ENCODE results near the gene STYXL2. TPM values are rescaled to one million over a fixed set of nuclear protein-coding genes. Genes with fewer than 3 reads are reported as not detected.

STYXL2 gene
- total and polyA plus RNA-seq, 8 donors: 0.02 to 0.37 (median 0.12) TPM; not detected in 5

DNA sequence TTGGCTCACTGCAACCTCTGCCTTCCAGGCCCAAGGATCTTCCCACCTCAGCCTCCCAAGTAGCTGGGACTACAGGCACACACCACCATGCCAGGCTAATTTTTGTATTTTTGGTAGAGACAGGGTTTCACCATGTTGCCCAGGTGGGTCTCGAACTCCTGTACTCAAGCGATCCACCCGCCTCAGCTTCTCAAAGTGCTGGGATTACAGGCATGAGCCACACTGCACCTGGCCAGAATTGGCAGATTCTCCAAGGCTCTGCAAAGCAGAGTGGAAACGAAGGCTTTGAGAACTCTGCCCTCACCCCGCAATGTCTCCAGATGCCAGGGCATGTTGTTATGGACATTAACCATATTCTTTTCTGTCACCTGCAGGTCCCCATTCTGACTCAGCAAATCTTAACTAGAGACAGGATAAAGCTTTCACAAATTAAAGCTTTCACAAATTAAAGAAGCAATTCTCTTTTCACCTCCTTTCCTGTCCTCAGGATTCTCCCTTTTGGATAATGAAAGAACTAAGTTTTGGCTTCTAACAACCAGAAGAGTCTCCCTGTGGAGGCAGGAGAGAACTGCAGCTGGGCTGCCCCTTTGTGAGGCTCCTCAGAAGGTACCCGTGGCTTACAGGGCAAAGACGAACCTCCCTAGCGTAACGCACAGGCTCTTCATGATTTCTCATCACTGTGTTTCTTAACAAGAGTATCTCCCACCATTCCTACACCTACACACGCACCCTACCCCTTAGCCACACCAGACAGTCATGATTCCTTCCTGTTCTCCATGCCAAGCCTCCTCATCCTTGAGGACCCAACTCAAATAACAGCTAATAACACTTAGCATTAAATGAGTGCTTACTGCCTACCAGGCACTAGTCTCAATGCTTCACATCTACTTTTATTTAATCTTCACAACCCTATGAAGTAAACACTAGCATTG, 33.5 kb upstream of the STYXL2 start:
- 54 to 65% methylated on average over 10 of the region's 10 CpGs for WGBS, 2 donors
- no peak for ATAC-seq
- intact Hi-C loops (cut with DNase I): loop anchor here (5.0 to 10.0 kb wide), 3 partner anchors 153 to 474 kb away; no protein-coding TSS in a partner anchor
- H3K36me3 ChIP-seq: no peaks in the 10 kb centered on the region
- TF ChIP-seq, protein P1, sequence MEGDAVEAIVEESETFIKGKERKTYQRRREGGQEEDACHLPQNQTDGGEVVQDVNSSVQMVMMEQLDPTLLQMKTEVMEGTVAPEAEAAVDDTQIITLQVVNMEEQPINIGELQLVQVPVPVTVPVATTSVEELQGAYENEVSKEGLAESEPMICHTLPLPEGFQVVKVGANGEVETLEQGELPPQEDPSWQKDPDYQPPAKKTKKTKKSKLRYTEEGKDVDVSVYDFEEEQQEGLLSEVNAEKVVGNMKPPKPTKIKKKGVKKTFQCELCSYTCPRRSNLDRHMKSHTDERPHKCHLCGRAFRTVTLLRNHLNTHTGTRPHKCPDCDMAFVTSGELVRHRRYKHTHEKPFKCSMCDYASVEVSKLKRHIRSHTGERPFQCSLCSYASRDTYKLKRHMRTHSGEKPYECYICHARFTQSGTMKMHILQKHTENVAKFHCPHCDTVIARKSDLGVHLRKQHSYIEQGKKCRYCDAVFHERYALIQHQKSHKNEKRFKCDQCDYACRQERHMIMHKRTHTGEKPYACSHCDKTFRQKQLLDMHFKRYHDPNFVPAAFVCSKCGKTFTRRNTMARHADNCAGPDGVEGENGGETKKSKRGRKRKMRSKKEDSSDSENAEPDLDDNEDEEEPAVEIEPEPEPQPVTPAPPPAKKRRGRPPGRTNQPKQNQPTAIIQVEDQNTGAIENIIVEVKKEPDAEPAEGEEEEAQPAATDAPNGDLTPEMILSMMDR (IDR thresholded peaks at IDR 0.05): no peak
- no peaks in the 10 kb centered on the region for H3K27me3 ChIP-seq
- no peak overlapping the region for H3K27ac ChIP-seq
- no peaks in the 10 kb centered on the region for H3K9me3 ChIP-seq
- DNase-seq: no peak
- no peak overlapping the region for H3K4me3 ChIP-seq
- no peaks in the 10 kb centered on the region for H3K4me1 ChIP-seq
- no peak for FAIRE-seq

DNA sequence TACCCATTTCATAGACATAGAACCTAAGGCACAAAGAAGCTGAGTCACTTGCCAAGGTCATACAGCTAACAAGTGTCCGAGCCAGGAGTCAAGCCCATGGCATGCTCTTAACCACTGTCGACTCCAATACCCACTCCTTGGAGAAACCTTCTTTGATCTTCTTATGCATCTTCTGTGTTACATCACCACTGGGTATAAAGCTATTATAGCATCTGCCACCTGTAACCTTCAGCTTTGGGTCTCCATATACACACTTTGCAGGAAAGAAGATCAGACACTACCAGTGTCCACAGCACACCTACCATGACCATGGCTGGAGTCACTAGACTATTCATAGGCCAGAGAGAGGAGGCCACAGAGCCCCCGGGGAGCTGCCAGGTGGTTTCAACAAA, 32.8 kb upstream of the STYXL2 start:
- TF ChIP-seq, protein P1 (IDR thresholded peaks at IDR 0.05): no peak
- Histone ChIP-seq H3K36me3 (no peaks in the 10 kb centered on the region), H3K27ac (no peak overlapping the region), H3K4me1 (no peaks in the 10 kb centered on the region), H3K9me3 (no peaks in the 10 kb centered on the region), H3K27me3 (no peaks in the 10 kb centered on the region), H3K4me3 (no peak overlapping the region)
- 48 to 64% methylated on average over 3 of the region's 3 CpGs for WGBS, 2 donors
- FAIRE-seq (no peak), ATAC-seq (no peak), DNase-seq (no peak)
- intact Hi-C loops (cut with DNase I): loop anchor here (5.0 to 10.0 kb wide), 3 partner anchors 154 to 474 kb away; no protein-coding TSS in a partner anchor

- FAIRE-seq: no peak
Observed at GRCh38 chr1:167064621-167065020, 29.3 kb upstream of the STYXL2 start.

DNA sequence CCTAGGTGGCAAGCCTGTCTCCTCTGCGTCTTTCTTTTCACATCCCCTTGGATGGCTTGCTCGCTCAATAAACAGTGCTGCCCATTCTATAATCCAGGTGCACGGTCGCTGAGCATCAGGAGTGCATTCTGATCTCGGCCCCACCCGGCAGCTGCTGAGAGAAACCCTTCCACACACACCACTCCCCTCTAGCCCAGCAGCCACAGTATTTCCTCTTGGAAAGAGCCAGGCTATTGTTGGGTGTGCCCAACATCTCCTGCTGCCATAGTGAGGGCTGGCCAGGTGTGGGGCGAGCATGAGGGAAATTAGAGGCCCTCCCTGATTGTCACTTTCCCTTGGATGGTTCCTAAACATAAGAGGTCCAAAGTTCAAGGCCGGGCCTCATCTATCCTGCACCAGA, 28.4 kb upstream of the STYXL2 start:
- Histone ChIP-seq H3K4me1 (peaks cover 0 to 3% (median 0%) of the 10 kb centered on the region in 3 donors), H3K9me3 (no peaks in the 10 kb centered on the region), H3K27ac (no peak overlapping the region), H3K36me3 (no peaks in the 10 kb centered on the region), H3K4me3 (no peak overlapping the region), H3K27me3 (no peaks in the 10 kb centered on the region)
- intact Hi-C loops (cut with DNase I): loop anchor here (5.0 to 10.0 kb wide), 3 partner anchors 377 to 469 kb away; no protein-coding TSS in a partner anchor
- TF ChIP-seq, protein P1 (IDR thresholded peaks at IDR 0.05): no peak
- DNase-seq (no peak), FAIRE-seq (no peak), ATAC-seq (peak in 1 of 4 donors; percentile 7)
- WGBS, 2 donors: 66 to 67% methylated on average over 8 of the region's 8 CpGs

More at GRCh38 chr1:167064621-167065020, 29.3 kb upstream of the STYXL2 start:
- no peak overlapping the region for H3K27ac ChIP-seq
- H3K4me3 ChIP-seq: no peak overlapping the region
- H3K9me3 ChIP-seq: no peaks in the 10 kb centered on the region
- intact Hi-C loops (cut with DNase I): loop anchor here (5.0 to 10.0 kb wide), 4 partner anchors 157 to 470 kb away; no protein-coding TSS in a partner anchor
- TF ChIP-seq, protein P1 (IDR thresholded peaks at IDR 0.05): no peak
- ATAC-seq (no peak), DNase-seq (no peak)
- no peaks in the 10 kb centered on the region for H3K27me3 ChIP-seq
- H3K4me1 ChIP-seq: peaks cover 0 to 3% (median 0%) of the 10 kb centered on the region in 3 donors
- 62 to 69% methylated on average over 9 of the region's 9 CpGs for WGBS, 2 donors
- H3K36me3 ChIP-seq: no peaks in the 10 kb centered on the region
